ENCODE measurements around the gene TTLL12. TPM values are rescaled to one million over a fixed set of nuclear protein-coding genes. Genes with fewer than 3 reads are reported as not detected.

TTLL12 gene
- total RNA-seq, 1 experiment from 2014 or later, result 63.4 TPM

DNA sequence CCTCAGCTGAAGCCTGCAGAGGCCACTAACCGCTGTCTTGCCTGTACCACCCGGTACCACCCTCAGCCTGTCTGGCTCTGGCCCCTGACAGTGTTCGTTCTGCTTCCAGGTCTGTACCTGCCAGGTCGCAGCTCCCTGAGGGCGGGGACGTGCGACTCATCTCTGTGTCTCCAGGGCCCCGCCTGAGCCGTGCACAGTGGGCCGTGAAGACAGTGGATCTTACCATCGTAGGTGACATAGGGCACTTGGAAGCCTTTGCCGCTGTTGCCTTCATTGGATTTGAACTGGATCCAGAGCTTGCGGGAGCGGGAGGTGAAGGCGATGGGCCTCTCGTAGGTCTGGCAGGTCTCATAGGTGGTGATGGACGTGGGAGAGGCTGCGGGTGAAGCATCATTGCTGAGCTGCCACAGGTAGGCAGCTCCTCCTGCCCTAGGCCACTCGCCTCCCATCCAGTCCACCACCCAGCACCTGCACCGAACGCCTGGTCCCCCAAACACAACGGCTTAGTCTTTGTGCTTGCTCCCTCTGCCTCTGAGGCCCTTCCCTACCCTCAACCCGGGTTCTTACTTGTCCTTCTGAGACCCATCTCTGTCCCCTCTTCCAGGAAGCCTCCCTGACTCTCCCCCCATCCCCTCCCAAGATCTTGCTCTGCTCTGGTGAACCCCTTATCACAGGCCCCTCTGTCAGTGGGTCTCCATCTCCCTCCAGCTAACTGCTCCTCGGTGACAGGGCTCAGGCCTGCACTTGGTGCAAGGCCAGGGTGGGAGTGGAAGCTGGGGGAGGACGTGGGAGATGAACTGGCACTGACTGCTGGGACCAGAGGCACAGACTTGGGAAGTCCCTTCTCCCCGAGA is 21.1 kb upstream of the TTLL12 start:
- Mint-ChIP-seq H3K4me3 (ENCODE audit: low read depth, unreplicated experiment) (no peak overlapping the region), H3K27ac (ENCODE audit: unreplicated experiment) (no peak overlapping the region), H3K36me3 (ENCODE audit: insufficient read depth, unreplicated experiment) (no peaks in the 10 kb centered on the region), H3K27me3 (ENCODE audit: unreplicated experiment) (peaks cover 60% of the 10 kb centered on the region), H3K9me3 (ENCODE audit: low read depth, unreplicated experiment) (no peaks in the 10 kb centered on the region), H3K4me1 (ENCODE audit: low read depth, unreplicated experiment) (no peaks in the 10 kb centered on the region)
- no TSS peak for BruUV-seq (replicated peaks)
- CTCF ChIA-PET, result no interaction called here
- intact Hi-C loops (cut with micrococcal nuclease; ENCODE audit: unreplicated experiment), result no loop called here
- DNase-seq, result no peak
- TF ChIP-seq, protein P1, sequence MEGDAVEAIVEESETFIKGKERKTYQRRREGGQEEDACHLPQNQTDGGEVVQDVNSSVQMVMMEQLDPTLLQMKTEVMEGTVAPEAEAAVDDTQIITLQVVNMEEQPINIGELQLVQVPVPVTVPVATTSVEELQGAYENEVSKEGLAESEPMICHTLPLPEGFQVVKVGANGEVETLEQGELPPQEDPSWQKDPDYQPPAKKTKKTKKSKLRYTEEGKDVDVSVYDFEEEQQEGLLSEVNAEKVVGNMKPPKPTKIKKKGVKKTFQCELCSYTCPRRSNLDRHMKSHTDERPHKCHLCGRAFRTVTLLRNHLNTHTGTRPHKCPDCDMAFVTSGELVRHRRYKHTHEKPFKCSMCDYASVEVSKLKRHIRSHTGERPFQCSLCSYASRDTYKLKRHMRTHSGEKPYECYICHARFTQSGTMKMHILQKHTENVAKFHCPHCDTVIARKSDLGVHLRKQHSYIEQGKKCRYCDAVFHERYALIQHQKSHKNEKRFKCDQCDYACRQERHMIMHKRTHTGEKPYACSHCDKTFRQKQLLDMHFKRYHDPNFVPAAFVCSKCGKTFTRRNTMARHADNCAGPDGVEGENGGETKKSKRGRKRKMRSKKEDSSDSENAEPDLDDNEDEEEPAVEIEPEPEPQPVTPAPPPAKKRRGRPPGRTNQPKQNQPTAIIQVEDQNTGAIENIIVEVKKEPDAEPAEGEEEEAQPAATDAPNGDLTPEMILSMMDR (IDR thresholded peaks at IDR 0.05; ENCODE audit: unreplicated experiment), result no peak

DNA sequence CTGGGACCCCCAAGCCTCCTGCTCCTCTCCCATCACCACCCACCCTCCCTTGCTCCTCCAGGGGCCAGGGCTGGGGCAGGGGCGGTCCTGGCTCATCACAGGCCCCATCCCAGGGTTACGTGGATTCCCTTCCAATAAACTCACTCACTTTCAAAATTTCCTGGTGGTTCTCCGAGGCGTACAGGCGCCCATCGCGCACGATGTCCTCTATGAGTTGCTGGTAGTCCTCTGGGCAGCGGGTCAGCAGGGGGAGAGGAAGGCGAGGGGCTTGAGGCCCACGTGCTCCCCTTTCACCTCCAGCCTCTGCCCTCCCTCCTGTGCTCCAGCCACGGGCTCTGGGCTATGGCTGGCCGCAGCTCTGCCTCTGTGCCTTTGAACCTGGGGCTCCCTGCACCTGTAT is 20.5 kb upstream of the TTLL12 start:
- Mint-ChIP-seq H3K27ac (ENCODE audit: unreplicated experiment) (no peak overlapping the region), H3K4me1 (ENCODE audit: low read depth, unreplicated experiment) (no peaks in the 10 kb centered on the region), H3K9me3 (ENCODE audit: low read depth, unreplicated experiment) (no peaks in the 10 kb centered on the region), H3K36me3 (ENCODE audit: insufficient read depth, unreplicated experiment) (no peaks in the 10 kb centered on the region), H3K27me3 (ENCODE audit: unreplicated experiment) (peaks cover 60% of the 10 kb centered on the region), H3K4me3 (ENCODE audit: low read depth, unreplicated experiment) (no peak overlapping the region)
- intact Hi-C loops (cut with micrococcal nuclease; ENCODE audit: unreplicated experiment), result no loop called here
- DNase-seq, result no peak
- CTCF ChIA-PET, result no interaction called here
- no TSS peak for BruUV-seq (replicated peaks)
- TF ChIP-seq, protein P1 (IDR thresholded peaks at IDR 0.05; ENCODE audit: unreplicated experiment), result no peak

- CTCF ChIA-PET, result no interaction called here
- Mint-ChIP-seq H3K4me1 (ENCODE audit: low read depth, unreplicated experiment) (no peaks in the 10 kb centered on the region), H3K27ac (ENCODE audit: unreplicated experiment) (no peak overlapping the region), H3K36me3 (ENCODE audit: insufficient read depth, unreplicated experiment) (no peaks in the 10 kb centered on the region), H3K27me3 (ENCODE audit: unreplicated experiment) (peaks cover 59% of the 10 kb centered on the region), H3K9me3 (ENCODE audit: low read depth, unreplicated experiment) (no peaks in the 10 kb centered on the region), H3K4me3 (ENCODE audit: low read depth, unreplicated experiment) (no peak overlapping the region)
- no TSS peak for BruUV-seq (replicated peaks)
- TF ChIP-seq, protein P1 (IDR thresholded peaks at IDR 0.05; ENCODE audit: unreplicated experiment), result no peak
- DNase-seq, result no peak
- intact Hi-C loops (cut with micrococcal nuclease; ENCODE audit: unreplicated experiment), result no loop called here
These were observed 19.7 kb upstream of the TTLL12 start for GRCh38 chr22:43206509-43207161.

DNA sequence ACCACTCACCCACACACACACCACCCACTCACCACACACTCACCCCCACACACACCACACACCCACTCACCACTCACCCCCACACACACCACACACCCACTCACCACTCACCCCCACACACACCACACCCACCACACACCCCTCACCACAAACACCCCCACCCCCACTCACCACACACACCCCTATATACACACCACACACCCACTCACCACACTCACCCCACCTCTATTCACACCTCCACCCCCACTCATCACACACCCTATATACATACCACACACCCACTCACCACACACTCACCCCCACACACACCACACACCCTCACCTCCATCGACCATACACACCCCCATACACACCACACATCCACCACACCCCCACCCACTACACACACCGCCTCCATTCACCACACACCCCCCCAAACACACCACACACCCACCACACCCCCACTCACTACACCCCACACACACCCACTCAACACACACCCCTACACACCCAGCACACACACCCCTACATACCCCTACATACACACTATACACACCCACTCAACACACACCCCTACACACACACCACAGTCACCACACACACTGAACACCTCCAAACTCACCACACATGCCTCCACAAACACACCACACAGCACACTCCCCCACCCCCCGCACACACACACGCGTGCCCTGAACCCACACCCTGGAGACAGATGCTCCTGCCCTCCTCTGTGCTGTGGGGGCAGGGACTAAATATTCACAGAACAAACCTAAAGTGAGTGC is 19.0 kb upstream of the TTLL12 start:
- intact Hi-C loops (cut with micrococcal nuclease; ENCODE audit: unreplicated experiment), result no loop called here
- no peaks in the 10 kb centered on the region for H3K36me3 Mint-ChIP-seq (ENCODE audit: insufficient read depth, unreplicated experiment)
- no peaks in the 10 kb centered on the region for H3K9me3 Mint-ChIP-seq (ENCODE audit: low read depth, unreplicated experiment)
- CTCF ChIA-PET, result no interaction called here
- peaks cover 52% of the 10 kb centered on the region for H3K27me3 Mint-ChIP-seq (ENCODE audit: unreplicated experiment)
- no peak for DNase-seq
- H3K27ac Mint-ChIP-seq (ENCODE audit: unreplicated experiment), result no peak overlapping the region
- no peaks in the 10 kb centered on the region for H3K4me1 Mint-ChIP-seq (ENCODE audit: low read depth, unreplicated experiment)
- no peak overlapping the region for H3K4me3 Mint-ChIP-seq (ENCODE audit: low read depth, unreplicated experiment)
- TF ChIP-seq, protein P1 (IDR thresholded peaks at IDR 0.05; ENCODE audit: unreplicated experiment), result no peak
- no TSS peak for BruUV-seq (replicated peaks)

Data from Calu3 (cell line).